GM12875 (cell line): ENCODE data around the gene PARP2.

Source experiments
- H3K4me3 ChIP-seq: one replicate; pipeline ENCODE4 v1.5.1; 2011; ENCODE audit warnings: low read depth, low read length, control low read depth
- TF ChIP-seq, protein P1 (sequence below): IDR thresholded peaks from 2 replicates; pipeline ENCODE4 v1.5.1; 2011; ENCODE audit warnings: low read depth, mild to moderate bottlenecking, control low read depth, inconsistent platforms, low read length, moderate library complexity, borderline replicate concordance; ENCODE audit not compliant: insufficient read depth

Gene PARP2

DNA sequence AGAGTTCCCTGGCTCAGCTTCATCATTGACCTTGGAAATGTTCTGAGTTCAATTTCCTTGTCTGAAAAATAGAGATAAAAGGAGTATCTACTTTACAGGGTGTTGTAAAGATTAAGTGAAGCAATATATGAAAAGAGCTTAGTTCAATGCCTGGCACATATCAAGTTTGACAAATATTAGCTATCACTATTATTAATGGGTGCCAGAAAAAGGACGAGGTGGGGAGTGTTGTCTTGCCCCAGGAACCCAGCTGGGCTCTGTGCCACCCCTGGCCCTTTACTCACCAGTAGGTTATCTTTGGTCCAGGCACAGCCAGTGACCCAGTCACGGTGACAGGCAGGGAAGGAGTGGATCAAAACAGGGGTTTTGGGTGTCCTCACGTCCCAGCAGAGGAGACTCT is 32.0 kb downstream of the PARP2 start:
- TF ChIP-seq, protein P1, sequence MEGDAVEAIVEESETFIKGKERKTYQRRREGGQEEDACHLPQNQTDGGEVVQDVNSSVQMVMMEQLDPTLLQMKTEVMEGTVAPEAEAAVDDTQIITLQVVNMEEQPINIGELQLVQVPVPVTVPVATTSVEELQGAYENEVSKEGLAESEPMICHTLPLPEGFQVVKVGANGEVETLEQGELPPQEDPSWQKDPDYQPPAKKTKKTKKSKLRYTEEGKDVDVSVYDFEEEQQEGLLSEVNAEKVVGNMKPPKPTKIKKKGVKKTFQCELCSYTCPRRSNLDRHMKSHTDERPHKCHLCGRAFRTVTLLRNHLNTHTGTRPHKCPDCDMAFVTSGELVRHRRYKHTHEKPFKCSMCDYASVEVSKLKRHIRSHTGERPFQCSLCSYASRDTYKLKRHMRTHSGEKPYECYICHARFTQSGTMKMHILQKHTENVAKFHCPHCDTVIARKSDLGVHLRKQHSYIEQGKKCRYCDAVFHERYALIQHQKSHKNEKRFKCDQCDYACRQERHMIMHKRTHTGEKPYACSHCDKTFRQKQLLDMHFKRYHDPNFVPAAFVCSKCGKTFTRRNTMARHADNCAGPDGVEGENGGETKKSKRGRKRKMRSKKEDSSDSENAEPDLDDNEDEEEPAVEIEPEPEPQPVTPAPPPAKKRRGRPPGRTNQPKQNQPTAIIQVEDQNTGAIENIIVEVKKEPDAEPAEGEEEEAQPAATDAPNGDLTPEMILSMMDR = no peak
- H3K4me3 ChIP-seq = no peak overlapping the region

DNA sequence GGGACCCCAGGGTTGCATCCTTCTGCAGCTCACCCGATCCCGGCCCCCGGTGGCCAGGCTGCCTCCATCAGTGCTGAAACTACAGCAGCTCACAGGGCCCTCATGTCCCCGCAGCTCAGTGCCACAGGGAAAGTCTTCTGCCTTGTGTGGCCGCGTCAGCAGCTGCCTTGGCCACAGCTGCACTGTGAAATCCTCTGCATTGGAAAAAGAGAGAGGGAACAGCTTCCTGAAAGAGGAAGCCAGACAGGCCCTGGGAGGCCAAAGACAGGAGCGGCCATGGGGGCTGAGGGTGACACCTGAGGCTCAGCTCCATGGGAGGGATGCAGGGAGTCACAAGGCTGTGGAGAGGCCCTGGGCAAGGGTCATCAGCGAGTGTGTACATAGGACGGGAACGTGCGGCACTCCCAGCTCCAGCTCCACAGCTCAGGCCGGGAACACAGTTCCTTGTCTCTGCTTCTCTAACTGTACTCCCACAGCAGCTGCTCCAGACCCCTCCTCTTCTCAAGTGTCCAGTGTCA is 32.7 kb downstream of the PARP2 start:
- H3K4me3 ChIP-seq = no peak overlapping the region

DNA sequence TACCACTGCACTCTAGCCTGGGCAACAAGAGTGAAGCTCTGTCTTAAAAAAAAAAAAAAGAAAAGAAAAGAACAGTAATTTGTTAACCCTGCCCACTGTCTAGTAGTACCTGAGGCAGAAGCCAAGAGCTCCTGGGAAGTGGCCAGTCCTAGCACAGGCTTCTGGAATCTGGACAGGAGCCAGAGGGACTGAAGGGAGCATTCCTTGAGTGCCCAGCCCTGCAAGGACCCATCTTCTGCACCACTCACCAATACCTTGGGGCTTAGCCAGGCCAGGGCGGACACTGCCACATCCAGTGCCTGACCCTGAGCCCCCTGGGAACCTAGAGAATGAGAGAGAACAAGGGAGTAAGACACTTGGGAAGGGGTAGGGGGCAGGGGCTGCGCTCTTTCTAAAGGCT is 33.7 kb downstream of the PARP2 start:
- no peak overlapping the region for H3K4me3 ChIP-seq
- TF ChIP-seq, protein P1 = no peak

More for the DNA sequence above, 32.7 kb downstream of the PARP2 start:
- TF ChIP-seq, protein P1 = no peak

DNA sequence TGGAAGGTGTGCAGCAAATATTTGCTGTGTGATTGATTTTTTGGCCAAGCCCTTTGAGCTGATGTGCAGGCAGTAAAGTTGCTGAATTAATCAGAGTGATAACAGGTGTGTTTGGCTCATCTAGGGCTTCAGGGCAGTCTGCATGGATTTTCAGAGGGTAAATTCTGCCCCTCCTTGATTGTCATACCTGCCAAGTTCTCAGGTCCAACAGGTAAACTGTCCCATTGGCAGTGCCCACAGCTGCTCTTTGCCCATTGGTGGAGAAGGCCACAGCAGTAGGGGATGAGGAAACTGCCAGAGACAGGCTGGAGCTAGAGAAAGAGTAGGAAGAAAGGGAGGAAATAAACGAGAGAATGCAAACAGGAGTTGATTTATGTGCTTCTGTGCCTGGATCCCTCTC is 36.3 kb downstream of the PARP2 start:
- no peak overlapping the region for H3K4me3 ChIP-seq
- TF ChIP-seq, protein P1 = no peak

DNA sequence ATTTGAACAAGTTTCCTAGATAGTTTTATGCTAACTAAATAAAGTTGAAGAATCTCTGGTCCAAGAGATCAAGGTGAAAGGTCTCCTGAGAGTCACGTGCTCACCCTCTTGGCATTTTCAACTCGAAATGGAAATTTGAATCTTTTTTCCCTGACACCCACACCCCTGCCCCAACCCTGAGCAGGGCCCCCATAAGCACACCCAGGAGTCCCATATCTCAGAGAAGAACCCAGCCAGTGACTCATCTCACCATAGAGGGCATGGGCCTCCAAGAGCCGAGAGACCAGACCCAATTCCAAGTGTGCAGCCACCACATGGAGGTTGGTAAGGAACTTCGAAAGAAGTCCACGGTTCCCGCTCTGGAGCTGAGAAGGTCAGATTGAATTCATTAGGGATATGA is 37.2 kb downstream of the PARP2 start:
- TF ChIP-seq, protein P1 = no peak
- H3K4me3 ChIP-seq = no peak overlapping the region

DNA sequence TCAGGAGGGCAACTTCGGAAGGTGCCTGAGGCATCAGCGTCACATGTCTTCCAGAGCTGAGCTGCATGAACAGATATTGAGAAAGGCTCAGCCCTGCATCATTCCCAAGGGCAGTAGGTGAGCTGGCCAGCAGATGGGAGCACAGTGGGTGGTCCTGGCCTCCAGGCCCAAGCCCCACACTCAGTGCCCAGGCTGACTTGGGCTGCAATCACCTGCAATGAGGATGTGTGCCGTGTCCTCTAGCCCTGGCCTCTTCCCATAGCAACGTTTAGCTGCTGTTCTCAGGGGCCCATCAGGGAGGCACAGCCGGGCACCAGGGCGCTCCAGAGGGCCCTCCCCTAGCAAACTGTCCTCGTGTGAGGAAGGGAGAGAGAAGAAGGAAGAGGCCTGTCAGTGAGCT is 37.9 kb downstream of the PARP2 start:
- no peak overlapping the region for H3K4me3 ChIP-seq
- TF ChIP-seq, protein P1 = no peak

DNA sequence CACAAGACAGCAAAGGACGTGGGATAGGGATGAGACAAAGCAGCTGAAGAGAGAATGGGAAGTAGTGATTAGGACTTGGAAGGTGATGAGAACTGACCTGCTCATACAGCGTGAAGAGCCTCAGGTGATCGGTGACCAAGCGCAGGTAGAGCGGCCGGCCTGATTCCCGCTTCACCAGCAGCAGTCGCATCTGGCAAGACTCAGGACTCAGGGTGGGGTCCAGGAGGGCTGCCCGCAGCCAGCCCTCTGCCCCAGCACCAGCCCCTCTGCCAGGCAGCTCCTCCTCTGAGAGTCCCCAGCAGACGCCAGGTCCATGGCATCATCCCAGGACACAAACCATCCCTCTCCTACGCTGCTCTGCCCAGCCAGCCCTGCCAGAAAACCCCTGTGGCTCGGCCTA is 39.1 kb downstream of the PARP2 start:
- no peak overlapping the region for H3K4me3 ChIP-seq
- TF ChIP-seq, protein P1 = no peak
